T-helper 1 cell treated with Interleukin-12 subunit alpha and Interleukin-12 subunit beta and Interleukin-4 antibody, amounts not matched to agents 30 ng/mL and 1 ng/mL, for 36 hours (primary cell): Measurements from ENCODE around the gene TMEM135. TPM values are rescaled to one million over a fixed set of nuclear protein-coding genes. Genes with fewer than 3 reads are reported as not detected.

ENCODE experiments used
- intact Hi-C: fragments of 100-400 bp; cut with micrococcal nuclease; formaldehyde crosslinking; loops from one replicate; pipeline ENCODE4 v1.15.1; 2024
- total RNA-seq: library from RNA; stranded (reverse); gene quantifications from 2 replicates; pipeline ENCODE4 v1.2.3, GENCODE V29; 2022

The TMEM135 gene
- total RNA-seq, 1 donor from 2014 or later, result 33.9 TPM

- intact Hi-C loops, result no loop called here
These were observed 258.9 kb downstream of the TMEM135 start for GRCh38 chr11:87296627-87297026.

- intact Hi-C loops, result no loop called here
These were observed 260.4 kb downstream of the TMEM135 start for GRCh38 chr11:87298155-87298554.

- intact Hi-C loops, result no loop called here
These were observed 261.3 kb downstream of the TMEM135 start for GRCh38 chr11:87299041-87299481.

- intact Hi-C loops, result no loop called here
These were observed 263.1 kb downstream of the TMEM135 start for GRCh38 chr11:87300640-87301380.

GRCh38 chr11:87301785-87302540 lies 264.2 kb downstream of the TMEM135 start:
- intact Hi-C loops, result no loop called here

GRCh38 chr11:87304412-87304811 lies 266.7 kb downstream of the TMEM135 start:
- intact Hi-C loops, result no loop called here

GRCh38 chr11:87306262-87306851 lies 268.6 kb downstream of the TMEM135 start:
- intact Hi-C loops, result no loop called here

- intact Hi-C loops, result no loop called here
These were observed 269.4 kb downstream of the TMEM135 start for GRCh38 chr11:87307101-87307500.

- intact Hi-C loops, result no loop called here
These were observed 277.5 kb downstream of the TMEM135 start for GRCh38 chr11:87315229-87315628.

- intact Hi-C loops, result no loop called here
These were observed 278.8 kb downstream of the TMEM135 start for GRCh38 chr11:87316491-87316890.

- intact Hi-C loops, result no loop called here
These were observed 279.7 kb downstream of the TMEM135 start for GRCh38 chr11:87317441-87317840.

- intact Hi-C loops, result no loop called here
These were observed 282.4 kb downstream of the TMEM135 start for GRCh38 chr11:87320123-87320522.

GRCh38 chr11:87322568-87322967 lies 284.8 kb downstream of the TMEM135 start:
- intact Hi-C loops, result no loop called here

GRCh38 chr11:87323899-87324298 lies 286.2 kb downstream of the TMEM135 start:
- intact Hi-C loops, result no loop called here

- intact Hi-C loops, result no loop called here
These were observed 287.2 kb downstream of the TMEM135 start for GRCh38 chr11:87324817-87325489.

GRCh38 chr11:87325490-87325872 lies 287.7 kb downstream of the TMEM135 start:
- intact Hi-C loops, result no loop called here

- intact Hi-C loops, result no loop called here
These were observed 288.9 kb downstream of the TMEM135 start for GRCh38 chr11:87326594-87326993.

GRCh38 chr11:87329172-87329571 lies 291.4 kb downstream of the TMEM135 start:
- intact Hi-C loops, result no loop called here

- intact Hi-C loops, result no loop called here
These were observed 292.5 kb downstream of the TMEM135 start for GRCh38 chr11:87330187-87330601.

GRCh38 chr11:87331273-87331672 lies 293.5 kb downstream of the TMEM135 start:
- intact Hi-C loops, result no loop called here

GRCh38 chr11:87338046-87338639 lies 300.4 kb downstream of the TMEM135 start:
- intact Hi-C loops, result no loop called here
